HG03354 (cell line): ENCODE measurements around the gene MAP2K3.

ENCODE experiments used
- ATAC-seq: cut with Tn5 transposase; IDR thresholded peaks from one replicate; pipeline ENCODE4 v1.9.1; 2021; ENCODE audit warnings: mild to moderate bottlenecking; ENCODE audit not compliant: unreplicated experiment, poor library complexity, severe bottlenecking

Gene MAP2K3

GRCh38 chr17:21252289-21252795 is 32.2 kb upstream of the MAP2K3 start:
- ATAC-seq = no peak

DNA sequence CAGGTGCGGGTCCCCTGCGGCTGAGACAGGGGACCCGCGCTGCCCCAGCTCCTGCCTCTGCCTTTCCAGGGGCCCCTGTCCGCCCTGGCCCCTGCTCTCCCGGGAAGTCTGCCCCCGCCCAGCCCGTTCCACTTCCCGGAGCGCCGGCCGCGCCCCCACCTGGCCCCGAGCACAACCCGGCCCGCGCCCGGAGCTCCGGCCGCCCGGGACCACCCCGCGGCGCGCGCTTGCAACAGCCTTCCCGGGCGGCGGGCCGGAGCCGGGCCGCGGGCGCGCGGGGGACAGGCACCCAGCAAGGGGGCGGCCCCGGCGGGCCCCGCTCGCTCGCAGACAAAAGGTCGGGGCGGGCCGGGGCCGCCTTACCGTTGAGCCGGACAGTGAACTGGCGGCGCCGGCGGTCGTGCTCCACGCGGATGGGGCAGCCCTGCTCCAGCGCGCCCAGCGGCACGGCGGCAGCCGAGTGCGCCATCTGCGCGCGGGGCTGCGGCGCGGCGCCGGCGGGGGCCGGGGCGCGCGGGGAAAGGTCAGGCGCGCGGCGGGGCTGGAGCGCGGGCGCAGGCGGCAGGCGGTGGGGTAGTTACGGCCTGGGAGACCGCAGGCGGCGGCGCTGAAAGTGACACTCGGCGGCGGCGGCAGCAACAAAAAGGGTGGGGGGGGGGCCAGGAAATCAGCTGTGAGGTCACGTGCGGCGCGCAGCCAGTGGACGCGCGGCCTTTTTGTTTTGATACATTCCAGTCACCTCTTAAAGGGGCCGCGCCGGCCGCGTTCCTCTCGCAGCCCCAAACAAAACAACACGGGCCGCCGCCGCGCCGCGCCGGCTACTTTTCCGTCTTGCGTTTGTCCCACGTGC is 31.5 kb upstream of the MAP2K3 start, which contains the start of gene NATD1:
Gene NATD1 (minus strand): TSS at position 615 of the 850 bp plus-strand sequence. CDS start 146 bp downstream, at position 469.
- ATAC-seq = peak; percentile 90

DNA sequence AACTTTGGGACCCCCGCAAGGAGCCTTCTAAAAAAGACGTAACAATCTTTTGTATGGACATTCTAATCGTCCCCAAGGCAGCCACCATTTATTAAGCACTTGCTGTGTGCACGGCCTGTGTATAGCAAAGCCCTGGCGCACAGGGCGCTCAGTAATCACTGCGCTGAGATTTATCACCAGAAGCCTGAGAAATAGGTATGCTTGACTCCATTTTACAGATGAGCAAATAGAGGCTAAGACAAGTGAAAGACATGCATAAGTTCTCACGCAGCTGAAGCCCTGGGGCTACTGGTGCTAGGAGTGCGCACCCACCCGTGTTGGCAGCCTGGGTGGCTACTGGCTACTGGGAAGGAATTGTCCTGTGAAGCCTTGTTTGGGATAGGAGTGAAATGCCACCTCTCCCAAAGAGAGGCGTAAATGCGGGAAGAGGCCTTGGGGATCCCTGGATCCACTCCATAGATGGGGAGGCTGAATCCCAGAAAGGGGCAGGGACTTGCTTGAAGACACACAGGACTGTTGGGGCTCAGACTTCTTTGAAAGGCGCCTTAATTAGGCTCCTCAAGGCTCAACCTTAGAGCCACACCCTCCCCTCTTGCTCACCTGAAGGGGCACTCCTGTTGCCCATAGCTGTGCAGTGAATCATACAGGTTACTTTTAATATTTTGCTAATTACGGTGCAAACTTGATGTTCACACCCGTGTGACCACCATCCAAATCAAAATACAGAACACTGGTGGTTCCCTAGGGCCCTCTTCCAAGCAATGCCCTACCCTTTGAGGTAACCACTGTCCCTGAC is 30.7 kb upstream of the MAP2K3 start:
- peak; percentile 5 for ATAC-seq

- ATAC-seq = no peak
Measured at GRCh38 chr17:21258593-21258992, 25.9 kb upstream of the MAP2K3 start.

DNA sequence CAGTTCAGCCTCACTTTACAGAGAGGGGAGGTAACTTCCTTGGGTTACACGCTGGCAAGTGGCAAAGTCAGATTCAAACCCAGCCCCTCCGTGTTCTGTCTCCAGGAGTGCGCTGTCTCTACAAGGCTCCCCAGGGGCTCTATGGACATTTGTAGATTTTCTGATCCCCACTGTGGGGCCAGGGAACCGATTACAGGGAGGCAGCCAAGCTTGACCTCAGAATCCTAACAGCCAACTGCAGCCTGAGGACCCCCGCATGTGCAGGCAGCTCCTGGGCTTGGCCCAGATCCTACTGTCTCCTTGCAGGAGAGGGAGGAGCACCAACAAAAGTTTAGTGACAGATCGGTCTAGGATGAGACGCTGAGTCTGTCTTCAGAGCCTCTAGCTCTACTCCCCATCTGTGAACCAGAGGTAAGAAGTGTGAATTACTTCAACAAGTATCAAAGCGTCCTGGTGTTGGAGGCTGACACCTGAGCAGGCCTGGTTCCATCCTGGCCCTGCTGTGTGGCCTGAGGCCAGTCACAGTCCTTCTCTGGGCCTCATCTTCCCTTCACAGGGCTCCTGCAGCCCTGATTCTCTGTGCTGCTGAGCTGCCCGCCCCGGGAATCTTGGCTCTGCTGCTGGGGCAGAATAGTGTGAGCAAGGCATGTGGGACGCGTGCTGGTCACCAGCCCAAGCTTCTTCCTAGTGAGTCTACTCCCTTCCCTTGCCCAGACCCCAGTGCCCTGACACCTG is 22.1 kb upstream of the MAP2K3 start:
- no peak for ATAC-seq

DNA sequence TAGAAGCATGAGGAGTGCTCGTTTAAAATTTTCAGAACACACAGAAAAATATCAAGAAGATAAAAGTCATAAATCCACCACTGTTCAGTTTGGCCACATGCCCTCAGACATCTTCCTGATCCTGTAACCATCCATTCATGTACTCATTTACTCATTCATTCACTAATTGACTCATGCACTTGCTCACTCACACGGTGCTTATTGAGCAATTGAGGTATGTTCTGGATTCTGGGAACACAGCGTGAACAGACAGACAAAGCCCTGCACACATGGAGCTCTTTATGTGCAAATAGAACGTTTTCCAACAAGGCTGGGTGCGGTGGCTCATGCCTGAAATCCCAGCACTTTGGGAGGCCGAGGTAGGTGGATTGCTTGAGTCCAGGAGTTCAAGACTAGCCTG is 21.1 kb upstream of the MAP2K3 start:
- ATAC-seq = no peak

DNA sequence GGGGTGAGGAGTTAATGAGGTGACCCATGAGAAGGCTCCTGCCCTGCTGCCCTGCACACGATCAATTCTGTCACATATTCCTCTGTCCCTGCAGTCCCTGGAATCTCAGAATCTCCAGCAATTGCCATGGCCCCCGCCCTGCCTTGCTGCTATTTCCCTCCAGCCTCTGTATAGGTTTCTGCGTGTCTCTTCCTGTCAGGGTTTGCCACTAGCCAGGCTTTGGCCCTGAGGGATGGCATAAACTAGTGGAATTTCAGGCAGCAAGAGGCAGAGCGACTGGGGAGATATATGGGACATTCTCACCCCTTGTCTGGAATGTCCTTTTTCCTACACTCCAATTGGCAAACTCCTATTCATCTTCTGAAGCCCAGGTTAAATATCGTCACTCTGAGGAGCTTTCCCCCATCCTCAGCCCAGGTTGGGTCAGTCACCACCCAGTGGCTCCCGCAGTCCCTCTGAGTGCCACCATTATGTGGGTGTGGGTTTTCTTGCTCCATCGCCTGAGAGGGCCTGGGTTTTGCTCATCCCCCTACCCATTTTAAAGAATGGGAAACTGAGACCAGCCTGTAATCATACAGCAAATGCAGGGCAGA is 15.8 kb upstream of the MAP2K3 start:
- no peak for ATAC-seq

DNA sequence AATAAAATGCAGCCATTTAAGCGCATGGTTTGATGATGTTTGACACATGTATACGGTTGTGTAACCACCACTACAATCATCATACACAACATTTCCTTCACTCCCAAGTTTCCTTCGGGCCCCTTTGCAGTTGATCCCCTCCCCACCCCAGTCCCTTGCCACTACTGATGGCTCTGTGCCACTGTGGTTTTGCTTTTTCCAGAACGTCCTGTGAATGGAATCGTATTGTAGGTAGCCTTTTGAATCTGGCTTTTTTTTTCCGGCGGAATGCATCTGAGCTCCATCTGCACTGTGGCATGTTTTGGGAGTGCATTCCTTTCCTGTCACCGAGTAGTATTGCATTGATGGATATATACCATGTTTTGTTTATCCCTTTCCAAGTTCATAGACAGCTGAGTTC is 15.1 kb upstream of the MAP2K3 start:
- ATAC-seq = no peak

DNA sequence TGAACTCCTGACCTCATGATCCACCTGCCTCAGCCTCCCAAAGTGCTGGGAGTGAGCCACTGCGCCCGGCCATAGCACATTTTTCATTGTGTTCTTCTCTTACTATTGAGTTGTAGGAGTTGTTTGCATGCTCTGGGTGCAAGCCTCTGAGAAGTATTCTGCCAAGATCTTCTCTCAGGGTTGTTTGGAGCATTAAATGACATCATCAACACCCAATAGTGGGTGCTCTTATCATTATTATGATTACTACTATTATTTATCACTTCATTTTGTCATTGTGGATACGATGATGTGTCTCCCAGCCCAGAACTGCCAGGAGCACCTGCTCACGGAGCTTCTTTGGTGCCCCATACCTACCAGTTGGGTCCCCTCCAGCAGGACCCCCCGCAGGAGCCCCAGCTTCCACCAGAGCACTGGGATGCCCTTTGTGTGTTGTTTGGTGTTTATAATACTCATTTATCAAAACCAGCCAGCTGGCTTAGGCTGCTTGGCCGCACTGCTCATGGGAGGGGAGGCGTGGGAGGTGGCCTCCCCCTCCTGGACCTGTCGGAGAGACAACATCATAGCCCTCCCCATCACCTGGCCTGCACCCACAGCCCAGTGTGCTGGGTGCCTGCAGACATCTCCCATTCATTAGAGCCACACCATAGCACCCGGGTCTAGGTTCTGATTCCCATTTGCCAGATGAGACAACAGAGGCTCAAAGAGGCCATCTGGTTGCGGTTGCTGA is 12.9 kb upstream of the MAP2K3 start:
- ATAC-seq = no peak

DNA sequence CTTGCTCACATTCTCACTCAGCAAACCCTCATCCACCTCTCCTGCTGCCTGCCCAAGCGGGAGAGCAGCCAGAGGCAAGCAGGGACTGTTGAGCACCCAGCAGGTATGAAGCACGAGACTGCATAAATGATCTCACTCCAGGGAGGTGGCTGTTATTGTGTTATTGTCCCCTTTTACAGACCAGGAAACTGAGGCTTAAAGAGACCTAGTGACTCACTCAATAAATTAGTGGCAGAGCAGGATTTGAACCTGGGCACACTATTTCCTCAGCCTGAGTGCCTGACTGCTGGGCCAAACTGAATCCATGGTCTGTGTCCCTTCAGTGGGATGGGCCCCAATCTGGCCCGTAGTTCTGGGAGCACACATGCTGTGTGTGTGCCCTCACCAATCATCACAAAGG is 12.3 kb upstream of the MAP2K3 start:
- ATAC-seq = no peak

DNA sequence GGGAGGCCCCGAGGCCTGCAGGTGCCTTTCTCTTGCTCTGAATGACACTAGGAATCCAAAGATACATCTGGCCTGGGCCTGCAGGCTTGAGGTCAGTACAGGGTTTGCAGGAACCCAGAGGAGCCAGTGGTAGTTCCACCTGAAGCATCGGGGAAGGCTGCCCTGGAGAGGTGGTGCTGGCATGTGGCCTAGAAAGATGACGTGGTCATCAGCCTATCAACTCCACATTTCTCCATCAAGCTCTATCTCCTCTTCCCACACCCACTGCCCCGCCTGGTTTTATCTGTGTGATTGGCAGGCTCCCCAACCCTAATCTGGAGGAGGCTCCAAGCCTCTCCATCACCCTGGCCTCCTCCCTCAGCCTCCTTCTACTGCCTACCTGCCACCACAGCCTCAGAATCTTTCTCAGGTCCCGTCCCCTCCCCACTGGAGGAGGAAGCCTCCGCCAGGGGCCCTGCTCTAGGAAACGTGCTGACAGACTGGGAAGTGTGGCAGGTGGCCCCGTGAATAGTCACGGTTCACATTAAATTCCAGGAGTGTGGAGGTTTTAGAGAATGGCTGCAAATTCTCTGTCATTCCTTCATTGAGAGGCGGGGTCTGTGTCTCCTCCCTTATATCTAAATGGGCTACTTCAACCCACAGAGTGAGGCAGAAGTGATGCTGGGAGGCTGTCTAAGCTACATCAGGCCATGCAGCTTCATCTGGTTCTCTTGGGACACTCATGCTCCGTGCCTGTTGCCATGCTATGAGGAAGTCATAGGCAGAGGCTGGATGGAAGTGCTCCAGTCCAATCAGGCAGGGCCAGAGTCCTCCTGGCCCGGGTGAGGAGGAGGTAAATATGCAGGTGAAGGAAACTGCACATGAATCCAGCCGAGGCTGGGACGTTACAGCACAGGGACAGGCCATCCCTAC is 11.4 kb upstream of the MAP2K3 start:
- ATAC-seq = no peak

DNA sequence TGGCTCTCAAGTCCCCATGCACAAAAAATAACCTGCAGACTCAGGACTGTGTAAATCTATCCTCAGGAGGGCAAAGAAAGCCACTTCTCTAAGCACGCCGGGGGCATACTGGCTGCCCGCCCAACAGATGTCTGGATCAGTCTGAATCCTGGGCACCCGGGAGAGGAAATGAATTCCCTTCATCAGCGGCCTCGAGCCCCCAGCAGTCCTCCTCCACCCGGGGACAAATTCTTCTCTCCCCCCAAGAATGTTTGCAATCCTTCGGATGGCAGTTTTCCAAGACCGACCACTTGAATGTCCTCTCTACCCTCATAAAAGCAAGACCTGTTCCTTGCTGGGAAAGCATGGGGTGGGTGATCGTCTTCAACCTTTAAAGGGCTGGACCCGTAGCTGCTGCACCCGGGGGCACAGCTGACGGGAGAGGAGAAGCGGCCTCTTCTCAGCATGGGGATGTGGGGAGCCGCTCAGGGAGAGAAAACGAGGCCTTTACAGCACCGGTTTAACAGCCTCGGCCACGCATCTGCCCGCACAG is 9.4 kb upstream of the MAP2K3 start:
- peak; percentile 25 for ATAC-seq

DNA sequence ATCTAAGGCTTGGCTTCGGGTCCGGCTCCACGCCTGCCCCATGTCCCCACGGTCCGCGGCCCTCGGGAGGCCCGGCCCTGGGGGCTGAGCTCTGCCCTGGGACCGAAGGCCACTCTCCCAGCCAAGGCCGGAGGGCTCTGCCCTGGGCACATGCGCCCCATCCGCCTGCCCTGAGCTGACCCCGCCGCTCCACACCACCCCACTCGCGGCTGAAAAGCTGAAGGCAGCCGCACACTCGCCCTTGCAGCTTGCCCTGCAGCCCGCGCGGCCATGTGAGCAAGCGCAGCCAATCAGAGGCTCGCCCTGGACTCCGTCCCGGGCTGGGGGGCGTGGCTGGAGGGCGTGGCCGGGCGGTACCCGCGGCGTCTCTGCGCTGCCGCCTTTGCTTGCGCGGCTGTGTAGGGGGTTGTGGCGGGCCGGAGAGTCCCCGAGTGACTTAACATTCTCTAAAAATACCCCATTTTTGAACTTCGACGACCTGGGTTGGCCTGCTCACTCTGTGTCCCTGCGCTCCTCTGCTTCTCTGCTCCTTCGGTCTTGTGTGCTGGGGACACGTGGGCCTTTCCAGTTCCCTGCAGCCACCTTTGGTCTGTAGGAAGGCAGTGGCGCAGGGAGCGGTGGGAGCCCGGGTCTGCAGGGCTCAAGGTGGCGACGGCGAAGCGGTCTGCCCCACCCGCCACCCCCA is 8.8 kb upstream of the MAP2K3 start:
- peak; percentile 93 for ATAC-seq

- no peak for ATAC-seq
Measured at GRCh38 chr17:21276264-21276588, 8.3 kb upstream of the MAP2K3 start.

DNA sequence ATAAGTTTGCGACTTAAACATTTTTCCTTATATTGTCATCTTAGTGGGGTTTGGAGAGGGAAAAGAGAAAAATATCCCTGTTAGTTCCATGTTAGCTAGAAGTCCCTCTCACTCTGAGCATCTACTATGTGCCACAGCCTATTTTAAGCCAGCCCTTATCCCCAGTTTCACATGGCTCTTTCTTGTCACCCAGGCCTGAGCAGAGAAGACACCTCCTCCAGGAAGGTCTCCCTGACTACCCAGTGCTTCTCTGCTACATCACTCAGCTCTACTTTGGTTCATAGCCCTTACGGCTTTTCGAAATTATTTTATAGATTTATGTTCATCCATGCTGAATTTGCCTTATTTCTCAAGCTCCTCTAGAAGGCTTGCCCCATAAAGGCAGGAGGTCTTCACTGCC is 7.2 kb upstream of the MAP2K3 start:
- no peak for ATAC-seq

DNA sequence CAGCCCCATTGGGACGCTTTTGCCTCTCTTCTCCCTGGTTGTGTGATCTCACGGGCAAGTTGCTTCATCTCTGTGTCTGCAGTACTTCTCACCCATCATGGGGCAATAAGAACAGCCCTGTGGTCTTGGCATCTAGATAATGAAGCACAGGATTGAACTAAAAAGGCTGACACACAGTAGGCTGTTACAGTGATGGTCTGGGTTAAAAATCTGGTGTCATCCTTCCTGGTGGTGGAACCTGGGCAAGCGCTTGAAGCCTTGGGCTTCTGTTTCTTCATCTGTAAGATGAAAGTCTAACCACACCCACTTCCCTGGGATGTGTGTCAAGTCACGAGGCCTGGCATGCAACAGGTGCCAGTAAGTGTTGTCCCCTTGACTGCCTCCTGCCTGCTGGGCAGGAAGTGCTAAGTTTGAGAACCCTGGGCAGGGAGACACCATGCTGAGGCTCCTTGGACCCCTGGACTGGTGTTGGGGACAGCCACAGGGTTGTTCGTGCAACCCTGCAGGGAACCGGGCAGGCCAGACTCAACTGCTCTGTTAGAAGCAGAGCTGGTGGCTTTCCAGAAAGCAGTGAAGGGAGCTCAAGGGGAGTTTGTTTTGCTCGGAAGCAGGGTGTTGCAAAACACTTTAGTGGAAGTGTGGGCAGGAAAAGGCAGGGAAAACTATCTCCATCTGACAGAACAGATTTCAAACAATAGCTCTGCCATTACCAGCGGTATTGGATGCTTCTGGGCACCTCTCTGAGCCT is 5.9 kb upstream of the MAP2K3 start:
- ATAC-seq = no peak

GRCh38 chr17:21279198-21279535 is 5.3 kb upstream of the MAP2K3 start:
- no peak for ATAC-seq
